Measurements from ENCODE around the gene DFFB. TPM values are rescaled to one million over a fixed set of nuclear protein-coding genes. Genes with fewer than 3 reads are reported as not detected.

The DFFB gene
- total and polyA plus RNA-seq, 2 donors (not counting 3 experiments of a cell fraction or from before 2014, with no cell fraction given) = 11.7 to 11.8 TPM

- Histone ChIP-seq H3K79me2 (ENCODE audit: control insufficient read depth, insufficient read depth, low read length) (no peaks in the 10 kb centered on the region), H3K4me1 (ENCODE audit: control insufficient read depth, extremely low read depth, insufficient read depth, low read length) (no peaks in the 10 kb centered on the region), H3K27ac (ENCODE audit: insufficient read depth, low read depth, low read length) (no peak overlapping the region), H3K4me2 (ENCODE audit: insufficient read depth, low read length) (no peak overlapping the region), H2AFZ (ENCODE audit: low read depth, low read length) (no peak overlapping the region), H3K4me3 (replicated peaks in 1 of 3; ENCODE audit: insufficient read depth in 1 of 3, low read depth in 1 of 3, low read length in 3 of 3) (no peak overlapping the region), H3K9ac (replicated peaks; ENCODE audit: extremely low read depth, insufficient read depth, low read length) (no peak overlapping the region), H4K20me1 (replicated peaks; ENCODE audit: control insufficient read depth, extremely low read depth, insufficient read depth, low read length) (no peaks in the 10 kb centered on the region), H3K9me1 (replicated peaks; ENCODE audit: control insufficient read depth, extremely low read depth, insufficient read depth, low read length) (no peaks in the 10 kb centered on the region), H3K27me3 (ENCODE audit: control insufficient read depth in 2 of 2, insufficient read depth in 2 of 2, low read length in 2 of 2) (no peaks in the 10 kb centered on the region), H3K9me3 (replicated peaks; ENCODE audit: control insufficient read depth, insufficient read depth, low read length) (peaks cover 4% of the 10 kb centered on the region), H3K36me3 (ENCODE audit: control insufficient read depth in 2 of 2, extremely low read depth in 1 of 2, insufficient read depth in 2 of 2, low read length in 2 of 2) (peaks cover 0 to 5% of the 10 kb centered on the region in 2 experiments)
- DNase-seq (ENCODE audit: low read depth, low spot score) (no peak), FAIRE-seq (no peak)
- POLR2A ChIA-PET = no interaction called here
- CTCF ChIA-PET = interaction anchor here (1.0 kb wide), 1 partner anchor 10 kb away, joined by 3 read pairs; no protein-coding TSS in a partner anchor
- TF ChIP-seq MYC (IDR thresholded peaks at IDR 0.05; ENCODE audit: low read depth, low read length) (no peak), JUN (IDR thresholded peaks at IDR 0.05; ENCODE audit: borderline replicate concordance, insufficient read depth, insufficient read length, low read depth) (no peak), POLR2AphosphoS5 (IDR thresholded peaks at IDR 0.05; ENCODE audit: insufficient read depth, low read depth, low read length) (no peak), POLR2A (IDR thresholded peaks at IDR 0.05; ENCODE audit: low read depth, low read length) (no peak), MAX (IDR thresholded peaks at IDR 0.05; ENCODE audit: insufficient read depth, insufficient read length) (no peak), EZH2 (IDR thresholded peaks at IDR 0.05; ENCODE audit: borderline replicate concordance, low read depth, low read length, severe bottlenecking) (no peak), FOS (IDR thresholded peaks at IDR 0.05; ENCODE audit: borderline replicate concordance, insufficient read depth, low read length) (no peak), GATA2 (IDR thresholded peaks at IDR 0.05; ENCODE audit: insufficient read depth, insufficient read length, low read depth, low read length) (no peak)
- TF ChIP-seq, protein P1, sequence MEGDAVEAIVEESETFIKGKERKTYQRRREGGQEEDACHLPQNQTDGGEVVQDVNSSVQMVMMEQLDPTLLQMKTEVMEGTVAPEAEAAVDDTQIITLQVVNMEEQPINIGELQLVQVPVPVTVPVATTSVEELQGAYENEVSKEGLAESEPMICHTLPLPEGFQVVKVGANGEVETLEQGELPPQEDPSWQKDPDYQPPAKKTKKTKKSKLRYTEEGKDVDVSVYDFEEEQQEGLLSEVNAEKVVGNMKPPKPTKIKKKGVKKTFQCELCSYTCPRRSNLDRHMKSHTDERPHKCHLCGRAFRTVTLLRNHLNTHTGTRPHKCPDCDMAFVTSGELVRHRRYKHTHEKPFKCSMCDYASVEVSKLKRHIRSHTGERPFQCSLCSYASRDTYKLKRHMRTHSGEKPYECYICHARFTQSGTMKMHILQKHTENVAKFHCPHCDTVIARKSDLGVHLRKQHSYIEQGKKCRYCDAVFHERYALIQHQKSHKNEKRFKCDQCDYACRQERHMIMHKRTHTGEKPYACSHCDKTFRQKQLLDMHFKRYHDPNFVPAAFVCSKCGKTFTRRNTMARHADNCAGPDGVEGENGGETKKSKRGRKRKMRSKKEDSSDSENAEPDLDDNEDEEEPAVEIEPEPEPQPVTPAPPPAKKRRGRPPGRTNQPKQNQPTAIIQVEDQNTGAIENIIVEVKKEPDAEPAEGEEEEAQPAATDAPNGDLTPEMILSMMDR (IDR thresholded peaks at IDR 0.05; ENCODE audit: extremely low read depth in 1 of 2, insufficient read depth in 1 of 2, low read depth in 1 of 2, low read length in 2 of 2) = no peak
- BruUV-seq (replicated peaks) = no TSS peak
- intact Hi-C loops (cut with micrococcal nuclease) = no loop called here
- dilution Hi-C loops (cut with MboI; ENCODE audit: extremely low pct_ligation_motif_present, low sequenced_read_pairs) = no loop called here
These were observed 23.9 kb downstream of the DFFB start for GRCh38 chr1:3881193-3881480.
